Ascending aorta (tissue), 2 donors: Measurements from ENCODE around the gene GPR39. TPM values are rescaled to one million over a fixed set of nuclear protein-coding genes. Genes with fewer than 3 reads are reported as not detected.

Experiments
- DNase-seq, 2 donors: peaks; one replicate each; pipeline ENCODE4 v3.0.0-alpha.2; 2019; ENCODE audit warnings: low spot score in 2 of 2
- H3K27ac ChIP-seq, 2 donors: fragments of 200-600 bp; sonication (generic); one replicate each; pipeline ENCODE4 v1.5.1; 2016 to 2017; ENCODE audit warnings: mild to moderate bottlenecking in 1 of 2
- H3K27me3 ChIP-seq: fragments of 200-600 bp; sonication (generic); one replicate; pipeline ENCODE4 v1.5.1; 2017
- H3K36me3 ChIP-seq, 2 donors: fragments of 200-600 bp; sonication (generic); one replicate each; pipeline ENCODE4 v1.5.1; 2016
- H3K4me1 ChIP-seq, 2 donors: fragments of 200-600 bp; sonication (generic); one replicate each; pipeline ENCODE4 v1.5.1; 2016 to 2017; ENCODE audit warnings: mild to moderate bottlenecking in 1 of 2
- H3K4me3 ChIP-seq, 2 donors: fragments of 200-600 bp; sonication (generic); one replicate each; pipeline ENCODE4 v1.5.1; 2016 to 2017; ENCODE audit warnings: mild to moderate bottlenecking in 1 of 2
- H3K9me3 ChIP-seq, 2 donors: fragments of 200-600 bp; sonication (generic); one replicate each; pipeline ENCODE4 v1.5.1; 2016
- intact Hi-C: fragments of 100-400 bp; cut with DNase I; formaldehyde crosslinking; loops from one replicate; pipeline ENCODE4 v1.15.1; 2023
- total RNA-seq: library from RNA; depleted of rRNA; stranded (reverse); fragments of >200 nt; gene quantifications from one replicate; pipeline ENCODE4 v1.1.0, GENCODE V29; 2016
- TF ChIP-seq, protein P1 (sequence below), 3 experiments: fragments of 200-600 bp in 2 of 3; fragments of 450-650 bp in 1 of 3; sonication (generic) in 2 of 3; IDR thresholded peaks; one replicate each; pipeline ENCODE4 v1.5.1; 2016 to 2019; ENCODE audit warnings: antibody characterized with exemption in 3 of 3, mild to moderate bottlenecking in 1 of 3, moderate library complexity in 1 of 3

The GPR39 gene
- total RNA-seq, 1 donor from 2014 or later: 0.64 TPM

DNA sequence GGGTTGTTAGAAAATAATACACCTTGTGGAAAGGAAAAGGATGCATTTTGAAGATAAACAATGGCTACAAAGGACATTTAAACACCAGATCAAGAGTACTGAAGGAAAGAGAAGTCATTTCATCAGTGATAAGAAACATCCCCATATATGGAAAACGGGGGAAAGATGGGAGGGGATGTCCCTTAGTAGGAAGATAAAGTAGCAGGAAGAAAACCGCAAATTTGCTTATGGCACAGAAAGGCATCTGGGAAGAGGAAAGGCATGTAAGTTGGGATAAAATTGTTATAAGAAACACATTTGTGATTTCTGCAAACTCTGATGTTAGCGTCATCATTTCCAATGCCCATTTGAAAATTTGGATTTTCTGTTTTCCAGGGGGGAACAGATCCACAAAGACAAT is 263.9 kb downstream of the GPR39 start:
- no peaks in the 10 kb centered on the region for H3K27me3 ChIP-seq
- intact Hi-C loops: no loop called here
- no peak overlapping the region for H3K27ac ChIP-seq
- DNase-seq: no peak
- TF ChIP-seq, protein P1, sequence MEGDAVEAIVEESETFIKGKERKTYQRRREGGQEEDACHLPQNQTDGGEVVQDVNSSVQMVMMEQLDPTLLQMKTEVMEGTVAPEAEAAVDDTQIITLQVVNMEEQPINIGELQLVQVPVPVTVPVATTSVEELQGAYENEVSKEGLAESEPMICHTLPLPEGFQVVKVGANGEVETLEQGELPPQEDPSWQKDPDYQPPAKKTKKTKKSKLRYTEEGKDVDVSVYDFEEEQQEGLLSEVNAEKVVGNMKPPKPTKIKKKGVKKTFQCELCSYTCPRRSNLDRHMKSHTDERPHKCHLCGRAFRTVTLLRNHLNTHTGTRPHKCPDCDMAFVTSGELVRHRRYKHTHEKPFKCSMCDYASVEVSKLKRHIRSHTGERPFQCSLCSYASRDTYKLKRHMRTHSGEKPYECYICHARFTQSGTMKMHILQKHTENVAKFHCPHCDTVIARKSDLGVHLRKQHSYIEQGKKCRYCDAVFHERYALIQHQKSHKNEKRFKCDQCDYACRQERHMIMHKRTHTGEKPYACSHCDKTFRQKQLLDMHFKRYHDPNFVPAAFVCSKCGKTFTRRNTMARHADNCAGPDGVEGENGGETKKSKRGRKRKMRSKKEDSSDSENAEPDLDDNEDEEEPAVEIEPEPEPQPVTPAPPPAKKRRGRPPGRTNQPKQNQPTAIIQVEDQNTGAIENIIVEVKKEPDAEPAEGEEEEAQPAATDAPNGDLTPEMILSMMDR (IDR thresholded peaks at IDR 0.05): no peak
- H3K4me1 ChIP-seq: no peaks in the 10 kb centered on the region
- H3K4me3 ChIP-seq: no peak overlapping the region
- H3K9me3 ChIP-seq: no peaks in the 10 kb centered on the region
- H3K36me3 ChIP-seq: no peaks in the 10 kb centered on the region

DNA sequence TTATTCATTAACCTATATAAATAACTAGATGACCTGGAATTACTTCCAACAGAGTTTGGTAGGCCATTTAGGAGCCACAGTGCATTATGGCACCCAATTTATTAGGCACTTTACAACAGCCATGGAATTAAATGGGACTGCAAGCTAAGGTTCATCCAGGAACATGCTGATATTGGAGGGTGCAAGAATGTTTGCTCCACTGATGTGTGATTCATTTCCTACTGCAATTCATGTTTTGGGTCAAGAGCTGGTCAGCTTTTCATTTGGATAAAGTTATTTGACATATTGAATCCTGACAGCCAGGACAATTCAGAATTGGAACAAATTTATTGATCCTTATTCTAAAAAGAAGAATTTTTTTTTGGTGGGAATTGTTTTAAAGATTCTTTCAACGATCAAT is 265.2 kb downstream of the GPR39 start:
- intact Hi-C loops: no loop called here
- TF ChIP-seq, protein P1 (IDR thresholded peaks at IDR 0.05): no peak
- Histone ChIP-seq H3K4me3 (no peak overlapping the region), H3K4me1 (no peaks in the 10 kb centered on the region), H3K9me3 (no peaks in the 10 kb centered on the region), H3K36me3 (no peaks in the 10 kb centered on the region), H3K27me3 (no peaks in the 10 kb centered on the region), H3K27ac (no peak overlapping the region)
- DNase-seq: no peak

DNA sequence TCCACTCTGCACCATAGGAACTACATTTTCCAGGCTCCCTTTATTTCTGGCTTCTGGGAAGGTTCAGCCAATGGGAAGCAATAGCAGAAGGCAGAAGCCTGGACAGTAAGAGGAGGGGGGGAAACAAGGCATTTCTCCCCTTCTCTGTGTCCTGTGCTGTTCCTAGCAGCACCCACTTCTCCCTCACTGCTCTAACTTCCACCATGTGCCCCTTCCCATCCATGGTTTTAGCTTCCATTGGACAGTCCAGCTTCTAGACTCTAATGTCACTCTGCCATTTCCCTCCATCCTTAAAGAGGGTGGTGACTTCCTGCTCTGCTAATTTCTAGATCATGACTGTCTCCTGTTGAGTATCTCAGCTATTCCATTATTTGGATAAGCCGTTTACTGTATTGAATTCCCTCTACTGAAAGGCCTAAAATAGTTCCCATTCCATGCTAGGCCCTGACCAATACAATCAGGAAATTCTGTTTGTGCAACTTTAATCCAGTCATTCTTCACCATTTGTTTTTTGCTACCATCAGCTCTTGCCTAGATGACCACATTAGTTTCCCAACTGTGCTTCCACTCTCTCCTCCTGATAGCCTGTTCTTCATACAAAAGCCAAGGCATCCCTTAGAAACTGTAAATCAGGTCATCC is 274.2 kb downstream of the GPR39 start:
- no peak for DNase-seq
- no peaks in the 10 kb centered on the region for H3K9me3 ChIP-seq
- H3K4me1 ChIP-seq: no peaks in the 10 kb centered on the region
- no peak overlapping the region for H3K27ac ChIP-seq
- intact Hi-C loops: no loop called here
- H3K27me3 ChIP-seq: no peaks in the 10 kb centered on the region
- no peaks in the 10 kb centered on the region for H3K36me3 ChIP-seq
- TF ChIP-seq, protein P1 (IDR thresholded peaks at IDR 0.05): no peak
- H3K4me3 ChIP-seq: no peak overlapping the region

DNA sequence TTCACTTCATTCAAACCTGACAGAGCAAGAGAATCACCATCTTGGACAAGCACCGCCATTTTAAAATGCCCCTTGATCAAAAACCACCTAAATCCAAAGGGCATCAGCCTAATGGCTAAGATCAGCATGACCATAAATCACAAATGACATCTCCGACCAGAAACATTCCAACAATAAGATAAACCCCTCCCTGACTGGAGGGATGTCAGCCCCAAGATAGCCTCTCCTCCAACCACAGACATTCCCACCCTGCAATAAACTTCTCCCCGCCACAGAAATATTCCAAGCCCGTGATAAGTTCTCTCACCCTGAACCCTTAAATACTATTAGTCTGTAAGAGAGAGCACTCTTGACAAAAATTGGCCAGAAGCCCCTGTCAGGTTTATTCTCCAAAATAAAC is 275.0 kb downstream of the GPR39 start:
- no peak for DNase-seq
- intact Hi-C loops: no loop called here
- no peak overlapping the region for H3K27ac ChIP-seq

DNA sequence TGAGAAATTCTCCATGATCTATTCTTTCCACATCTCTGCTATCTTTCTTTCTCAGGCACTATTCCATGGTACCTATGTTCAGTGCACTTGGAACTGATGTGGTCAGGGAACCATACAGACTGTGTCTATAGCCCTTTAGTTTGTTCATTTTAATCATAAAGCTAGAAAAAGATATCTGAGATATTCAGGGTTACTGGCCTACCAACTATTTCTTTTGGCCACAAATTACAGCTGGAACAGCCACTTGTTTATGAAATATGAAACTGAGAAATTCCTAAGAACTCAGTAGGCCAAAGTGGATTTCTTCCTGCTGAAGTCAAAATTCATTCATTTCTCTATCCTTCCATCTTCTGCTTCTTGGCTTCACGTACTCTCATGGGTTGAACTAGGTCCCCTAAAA is 276.2 kb downstream of the GPR39 start:
- Histone ChIP-seq H3K9me3 (no peaks in the 10 kb centered on the region), H3K27ac (no peak overlapping the region), H3K4me3 (no peak overlapping the region), H3K27me3 (no peaks in the 10 kb centered on the region), H3K4me1 (no peaks in the 10 kb centered on the region), H3K36me3 (no peaks in the 10 kb centered on the region)
- no peak for DNase-seq
- TF ChIP-seq, protein P1 (IDR thresholded peaks at IDR 0.05): no peak
- intact Hi-C loops: no loop called here

More for the DNA sequence above, 275.0 kb downstream of the GPR39 start:
- TF ChIP-seq, protein P1 (IDR thresholded peaks at IDR 0.05): no peak
- no peaks in the 10 kb centered on the region for H3K4me1 ChIP-seq
- no peaks in the 10 kb centered on the region for H3K27me3 ChIP-seq
- no peak overlapping the region for H3K4me3 ChIP-seq
- no peaks in the 10 kb centered on the region for H3K9me3 ChIP-seq
- no peaks in the 10 kb centered on the region for H3K36me3 ChIP-seq
